Measurements from ENCODE around the gene STX18.

DNA sequence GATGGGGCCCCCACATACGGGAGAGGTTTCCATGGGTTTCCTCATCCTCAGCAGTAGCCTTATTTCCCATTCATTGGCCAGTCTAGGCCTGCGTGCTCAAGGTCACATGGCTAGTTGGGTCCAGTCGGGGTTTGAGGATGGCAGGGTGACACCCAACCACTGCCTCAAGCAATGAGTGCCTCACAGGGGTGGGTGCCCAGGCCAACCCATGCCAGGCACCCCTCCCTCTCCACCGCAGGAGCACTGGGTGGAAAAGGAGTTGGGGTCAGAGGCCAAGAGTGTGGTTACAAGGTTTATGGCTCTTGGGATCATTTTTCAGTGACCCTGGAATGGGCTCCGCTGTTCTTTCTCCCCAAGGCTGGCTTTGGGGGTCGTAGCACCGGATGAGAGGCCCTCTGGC, 151.8 kb downstream of the STX18 start:
- TF ChIP-seq, protein P1, sequence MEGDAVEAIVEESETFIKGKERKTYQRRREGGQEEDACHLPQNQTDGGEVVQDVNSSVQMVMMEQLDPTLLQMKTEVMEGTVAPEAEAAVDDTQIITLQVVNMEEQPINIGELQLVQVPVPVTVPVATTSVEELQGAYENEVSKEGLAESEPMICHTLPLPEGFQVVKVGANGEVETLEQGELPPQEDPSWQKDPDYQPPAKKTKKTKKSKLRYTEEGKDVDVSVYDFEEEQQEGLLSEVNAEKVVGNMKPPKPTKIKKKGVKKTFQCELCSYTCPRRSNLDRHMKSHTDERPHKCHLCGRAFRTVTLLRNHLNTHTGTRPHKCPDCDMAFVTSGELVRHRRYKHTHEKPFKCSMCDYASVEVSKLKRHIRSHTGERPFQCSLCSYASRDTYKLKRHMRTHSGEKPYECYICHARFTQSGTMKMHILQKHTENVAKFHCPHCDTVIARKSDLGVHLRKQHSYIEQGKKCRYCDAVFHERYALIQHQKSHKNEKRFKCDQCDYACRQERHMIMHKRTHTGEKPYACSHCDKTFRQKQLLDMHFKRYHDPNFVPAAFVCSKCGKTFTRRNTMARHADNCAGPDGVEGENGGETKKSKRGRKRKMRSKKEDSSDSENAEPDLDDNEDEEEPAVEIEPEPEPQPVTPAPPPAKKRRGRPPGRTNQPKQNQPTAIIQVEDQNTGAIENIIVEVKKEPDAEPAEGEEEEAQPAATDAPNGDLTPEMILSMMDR (IDR thresholded peaks at IDR 0.05; ENCODE audit: insufficient read depth, low read depth, low read length), result no peak
- TF ChIP-seq EZH2 (IDR thresholded peaks at IDR 0.05; ENCODE audit: insufficient read depth, low read length), result no peak

All from astrocyte (in vitro differentiated cells and primary cell).